Measurements from ENCODE around the gene INSYN1.
"Not testable (repeated sequence)": the region's sequence is repeated elsewhere in the genome, so short reads cannot be mapped to it uniquely, and the experiment has no call there.

DNA sequence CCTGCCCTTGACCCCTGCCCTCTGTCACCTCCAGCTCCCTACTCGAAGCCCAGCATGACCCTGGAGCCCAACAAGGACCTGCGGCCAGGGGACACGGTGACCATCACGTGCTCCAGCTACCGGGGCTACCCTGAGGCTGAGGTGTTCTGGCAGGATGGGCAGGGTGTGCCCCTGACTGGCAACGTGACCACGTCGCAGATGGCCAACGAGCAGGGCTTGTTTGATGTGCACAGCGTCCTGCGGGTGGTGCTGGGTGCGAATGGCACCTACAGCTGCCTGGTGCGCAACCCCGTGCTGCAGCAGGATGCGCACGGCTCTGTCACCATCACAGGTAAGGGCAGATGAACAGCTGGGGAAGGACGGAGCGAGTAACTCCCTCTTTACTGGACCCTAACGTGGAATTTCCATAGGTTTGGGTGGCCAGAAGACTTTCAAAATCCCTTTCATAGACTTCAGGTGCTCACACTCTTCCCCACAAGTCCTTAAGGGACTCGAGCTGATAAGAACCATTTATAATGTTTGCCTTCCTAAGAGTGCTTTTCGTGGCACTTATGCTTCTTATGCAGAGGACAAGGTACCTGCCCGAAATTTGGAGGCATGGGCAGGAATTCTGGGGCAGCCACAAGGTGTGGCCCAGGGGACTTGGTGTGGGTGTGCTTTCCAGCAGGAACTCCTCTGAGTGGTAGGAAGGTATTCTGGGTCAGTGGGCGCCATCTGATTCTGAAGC is 48.8 kb downstream of the INSYN1 start:
- TF ChIP-seq, protein P1, sequence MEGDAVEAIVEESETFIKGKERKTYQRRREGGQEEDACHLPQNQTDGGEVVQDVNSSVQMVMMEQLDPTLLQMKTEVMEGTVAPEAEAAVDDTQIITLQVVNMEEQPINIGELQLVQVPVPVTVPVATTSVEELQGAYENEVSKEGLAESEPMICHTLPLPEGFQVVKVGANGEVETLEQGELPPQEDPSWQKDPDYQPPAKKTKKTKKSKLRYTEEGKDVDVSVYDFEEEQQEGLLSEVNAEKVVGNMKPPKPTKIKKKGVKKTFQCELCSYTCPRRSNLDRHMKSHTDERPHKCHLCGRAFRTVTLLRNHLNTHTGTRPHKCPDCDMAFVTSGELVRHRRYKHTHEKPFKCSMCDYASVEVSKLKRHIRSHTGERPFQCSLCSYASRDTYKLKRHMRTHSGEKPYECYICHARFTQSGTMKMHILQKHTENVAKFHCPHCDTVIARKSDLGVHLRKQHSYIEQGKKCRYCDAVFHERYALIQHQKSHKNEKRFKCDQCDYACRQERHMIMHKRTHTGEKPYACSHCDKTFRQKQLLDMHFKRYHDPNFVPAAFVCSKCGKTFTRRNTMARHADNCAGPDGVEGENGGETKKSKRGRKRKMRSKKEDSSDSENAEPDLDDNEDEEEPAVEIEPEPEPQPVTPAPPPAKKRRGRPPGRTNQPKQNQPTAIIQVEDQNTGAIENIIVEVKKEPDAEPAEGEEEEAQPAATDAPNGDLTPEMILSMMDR (IDR thresholded peaks at IDR 0.05; ENCODE audit: low read depth, low read length, poor library complexity, severe bottlenecking): not testable (repeated sequence)
- not testable (repeated sequence) for TF ChIP-seq EZH2phosphoT487 (IDR thresholded peaks at IDR 0.05; ENCODE audit: borderline replicate concordance, low read length)
